ENCODE data around the gene IER5L.

Gene IER5L

GRCh38 chr9:129161534-129161837 is 16.6 kb downstream of the IER5L start:
- DNase-seq (ENCODE audit: low read depth in 2 of 2), result no peak

- DNase-seq (ENCODE audit: low read depth in 2 of 2), result no peak
Observed at GRCh38 chr9:129160712-129161533, 17.1 kb downstream of the IER5L start.

GRCh38 chr9:129156163-129156562 is 21.9 kb downstream of the IER5L start:
- DNase-seq (ENCODE audit: low read depth in 2 of 2), result no peak

- no peak for DNase-seq (ENCODE audit: low read depth in 2 of 2)
Observed at GRCh38 chr9:129154866-129155477, 23.1 kb downstream of the IER5L start.

- no peak for DNase-seq (ENCODE audit: low read depth in 2 of 2)
Observed at GRCh38 chr9:129151469-129151868, 26.6 kb downstream of the IER5L start.

GRCh38 chr9:129150672-129151211 is 27.3 kb downstream of the IER5L start:
- DNase-seq (ENCODE audit: low read depth in 2 of 2), result no peak

- no peak for DNase-seq (ENCODE audit: low read depth in 2 of 2)
Observed at GRCh38 chr9:129150122-129150521, 27.9 kb downstream of the IER5L start.

GRCh38 chr9:129149442-129149841 is 28.6 kb downstream of the IER5L start:
- no peak for DNase-seq (ENCODE audit: low read depth in 2 of 2)

- no peak for DNase-seq (ENCODE audit: low read depth in 2 of 2)
Observed at GRCh38 chr9:129148463-129149204, 29.4 kb downstream of the IER5L start.

GRCh38 chr9:129146441-129146941 is 31.6 kb downstream of the IER5L start:
- DNase-seq (ENCODE audit: low read depth in 2 of 2), result no peak

GRCh38 chr9:129145841-129146292 is 32.2 kb downstream of the IER5L start:
- DNase-seq (ENCODE audit: low read depth in 2 of 2), result no peak

GRCh38 chr9:129145316-129145715 is 32.7 kb downstream of the IER5L start:
- no peak for DNase-seq (ENCODE audit: low read depth in 2 of 2)

GRCh38 chr9:129143031-129143927 is 34.8 kb downstream of the IER5L start:
- peak; percentile 41 to 54 for DNase-seq (ENCODE audit: low read depth in 2 of 2)

- DNase-seq (ENCODE audit: low read depth in 2 of 2), result no peak
Observed at GRCh38 chr9:129142138-129142935, 35.7 kb downstream of the IER5L start.

- peak in 1 of 2 donors; percentile 40 for DNase-seq (ENCODE audit: low read depth in 2 of 2)
Observed at GRCh38 chr9:129141066-129142041, 36.7 kb downstream of the IER5L start.

- DNase-seq (ENCODE audit: low read depth in 2 of 2), result no peak
Observed at GRCh38 chr9:129140397-129141065, 37.5 kb downstream of the IER5L start.

GRCh38 chr9:129139993-129140396 is 38.1 kb downstream of the IER5L start:
- DNase-seq (ENCODE audit: low read depth in 2 of 2), result peak; percentile 76 to 78

GRCh38 chr9:129139233-129139992 is 38.6 kb downstream of the IER5L start:
- peak; percentile 53 to 57 for DNase-seq (ENCODE audit: low read depth in 2 of 2)

Measured in stimulated activated CD8-positive, alpha-beta memory T cell treated with anti-CD3 and anti-CD28 coated beads, Interleukin-15, amount 100 ng/mL, for 48 hours (primary cell).